Measurements from ENCODE around the gene TNS3.

Gene TNS3

GRCh38 chr7:47520406-47520805 is 61.5 kb downstream of the TNS3 start:
- Histone ChIP-seq H3K9me3 (ENCODE audit: control insufficient read depth, low read depth, low read length) (no peaks in the 10 kb centered on the region), H3K4me3 (ENCODE audit: low read length) (no peak overlapping the region), H3K9ac (ENCODE audit: low read length) (no peak overlapping the region), H3K36me3 (ENCODE audit: control insufficient read depth, low read depth, low read length) (no peaks in the 10 kb centered on the region), H3K27ac (ENCODE audit: low read length) (no peak overlapping the region), H3K27me3 (ENCODE audit: control insufficient read depth, insufficient read depth, low read length) (no peaks in the 10 kb centered on the region), H3K4me1 (ENCODE audit: control insufficient read depth, low read depth, low read length) (peaks cover 15% of the 10 kb centered on the region)

- Histone ChIP-seq H3K27me3 (ENCODE audit: control insufficient read depth, insufficient read depth, low read length) (no peaks in the 10 kb centered on the region), H3K4me1 (ENCODE audit: control insufficient read depth, low read depth, low read length) (peaks cover 19% of the 10 kb centered on the region), H3K36me3 (ENCODE audit: control insufficient read depth, low read depth, low read length) (no peaks in the 10 kb centered on the region), H3K9me3 (ENCODE audit: control insufficient read depth, low read depth, low read length) (no peaks in the 10 kb centered on the region), H3K27ac (ENCODE audit: low read length) (no peak overlapping the region), H3K4me3 (ENCODE audit: low read length) (no peak overlapping the region), H3K9ac (ENCODE audit: low read length) (no peak overlapping the region)
These were observed 63.1 kb downstream of the TNS3 start for GRCh38 chr7:47518827-47519226.

GRCh38 chr7:47517821-47518480 is 64.0 kb downstream of the TNS3 start:
- H3K4me3 ChIP-seq (ENCODE audit: low read length), result no peak overlapping the region
- H3K9me3 ChIP-seq (ENCODE audit: control insufficient read depth, low read depth, low read length), result no peaks in the 10 kb centered on the region
- no peaks in the 10 kb centered on the region for H3K36me3 ChIP-seq (ENCODE audit: control insufficient read depth, low read depth, low read length)
- no peak overlapping the region for H3K9ac ChIP-seq (ENCODE audit: low read length)
- peaks cover 20% of the 10 kb centered on the region for H3K4me1 ChIP-seq (ENCODE audit: control insufficient read depth, low read depth, low read length)
- H3K27me3 ChIP-seq (ENCODE audit: control insufficient read depth, insufficient read depth, low read length), result no peaks in the 10 kb centered on the region
- H3K27ac ChIP-seq (ENCODE audit: low read length), result no peak overlapping the region

GRCh38 chr7:47516985-47517600 is 64.8 kb downstream of the TNS3 start:
- no peaks in the 10 kb centered on the region for H3K36me3 ChIP-seq (ENCODE audit: control insufficient read depth, low read depth, low read length)
- no peaks in the 10 kb centered on the region for H3K27me3 ChIP-seq (ENCODE audit: control insufficient read depth, insufficient read depth, low read length)
- no peak overlapping the region for H3K4me3 ChIP-seq (ENCODE audit: low read length)
- no peak overlapping the region for H3K9ac ChIP-seq (ENCODE audit: low read length)
- no peak overlapping the region for H3K27ac ChIP-seq (ENCODE audit: low read length)
- H3K4me1 ChIP-seq (ENCODE audit: control insufficient read depth, low read depth, low read length), result peaks cover 20% of the 10 kb centered on the region
- no peaks in the 10 kb centered on the region for H3K9me3 ChIP-seq (ENCODE audit: control insufficient read depth, low read depth, low read length)

- H3K27ac ChIP-seq (ENCODE audit: low read length), result no peak overlapping the region
- no peaks in the 10 kb centered on the region for H3K36me3 ChIP-seq (ENCODE audit: control insufficient read depth, low read depth, low read length)
- no peaks in the 10 kb centered on the region for H3K27me3 ChIP-seq (ENCODE audit: control insufficient read depth, insufficient read depth, low read length)
- no peak overlapping the region for H3K9ac ChIP-seq (ENCODE audit: low read length)
- H3K9me3 ChIP-seq (ENCODE audit: control insufficient read depth, low read depth, low read length), result no peaks in the 10 kb centered on the region
- no peak overlapping the region for H3K4me3 ChIP-seq (ENCODE audit: low read length)
- H3K4me1 ChIP-seq (ENCODE audit: control insufficient read depth, low read depth, low read length), result peaks cover 18% of the 10 kb centered on the region
These were observed 65.5 kb downstream of the TNS3 start for GRCh38 chr7:47516386-47516785.

GRCh38 chr7:47515305-47515834 is 66.5 kb downstream of the TNS3 start:
- Histone ChIP-seq H3K27ac (ENCODE audit: low read length) (no peak overlapping the region), H3K9me3 (ENCODE audit: control insufficient read depth, low read depth, low read length) (no peaks in the 10 kb centered on the region)

GRCh38 chr7:47514818-47515217 is 67.1 kb downstream of the TNS3 start:
- Histone ChIP-seq H3K27me3 (ENCODE audit: control insufficient read depth, insufficient read depth, low read length) (no peaks in the 10 kb centered on the region), H3K9me3 (ENCODE audit: control insufficient read depth, low read depth, low read length) (no peaks in the 10 kb centered on the region), H3K36me3 (ENCODE audit: control insufficient read depth, low read depth, low read length) (no peaks in the 10 kb centered on the region), H3K9ac (ENCODE audit: low read length) (no peak overlapping the region), H3K4me3 (ENCODE audit: low read length) (no peak overlapping the region), H3K4me1 (ENCODE audit: control insufficient read depth, low read depth, low read length) (peaks cover 5% of the 10 kb centered on the region), H3K27ac (ENCODE audit: low read length) (no peak overlapping the region)

More at GRCh38 chr7:47515305-47515834, 66.5 kb downstream of the TNS3 start:
- Histone ChIP-seq H3K4me3 (ENCODE audit: low read length) (no peak overlapping the region), H3K9ac (ENCODE audit: low read length) (no peak overlapping the region), H3K4me1 (ENCODE audit: control insufficient read depth, low read depth, low read length) (peaks cover 8% of the 10 kb centered on the region), H3K36me3 (ENCODE audit: control insufficient read depth, low read depth, low read length) (no peaks in the 10 kb centered on the region), H3K27me3 (ENCODE audit: control insufficient read depth, insufficient read depth, low read length) (no peaks in the 10 kb centered on the region)

- peaks cover 5% of the 10 kb centered on the region for H3K4me1 ChIP-seq (ENCODE audit: control insufficient read depth, low read depth, low read length)
- no peak overlapping the region for H3K27ac ChIP-seq (ENCODE audit: low read length)
These were observed 67.5 kb downstream of the TNS3 start for GRCh38 chr7:47514367-47514766.

GRCh38 chr7:47513741-47514241 is 68.1 kb downstream of the TNS3 start:
- no peaks in the 10 kb centered on the region for H3K27me3 ChIP-seq (ENCODE audit: control insufficient read depth, insufficient read depth, low read length)
- H3K36me3 ChIP-seq (ENCODE audit: control insufficient read depth, low read depth, low read length), result no peaks in the 10 kb centered on the region
- H3K9ac ChIP-seq (ENCODE audit: low read length), result no peak overlapping the region
- no peak overlapping the region for H3K27ac ChIP-seq (ENCODE audit: low read length)
- no peak overlapping the region for H3K4me3 ChIP-seq (ENCODE audit: low read length)
- peaks cover 5% of the 10 kb centered on the region for H3K4me1 ChIP-seq (ENCODE audit: control insufficient read depth, low read depth, low read length)
- H3K9me3 ChIP-seq (ENCODE audit: control insufficient read depth, low read depth, low read length), result no peaks in the 10 kb centered on the region

More at GRCh38 chr7:47514367-47514766, 67.5 kb downstream of the TNS3 start:
- Histone ChIP-seq H3K9me3 (ENCODE audit: control insufficient read depth, low read depth, low read length) (no peaks in the 10 kb centered on the region), H3K27me3 (ENCODE audit: control insufficient read depth, insufficient read depth, low read length) (no peaks in the 10 kb centered on the region), H3K36me3 (ENCODE audit: control insufficient read depth, low read depth, low read length) (no peaks in the 10 kb centered on the region), H3K9ac (ENCODE audit: low read length) (no peak overlapping the region), H3K4me3 (ENCODE audit: low read length) (no peak overlapping the region)

- H3K27me3 ChIP-seq (ENCODE audit: control insufficient read depth, insufficient read depth, low read length), result no peaks in the 10 kb centered on the region
- H3K36me3 ChIP-seq (ENCODE audit: control insufficient read depth, low read depth, low read length), result no peaks in the 10 kb centered on the region
- H3K9ac ChIP-seq (ENCODE audit: low read length), result no peak overlapping the region
- H3K4me3 ChIP-seq (ENCODE audit: low read length), result no peak overlapping the region
- H3K27ac ChIP-seq (ENCODE audit: low read length), result no peak overlapping the region
- no peaks in the 10 kb centered on the region for H3K9me3 ChIP-seq (ENCODE audit: control insufficient read depth, low read depth, low read length)
- peaks cover 5% of the 10 kb centered on the region for H3K4me1 ChIP-seq (ENCODE audit: control insufficient read depth, low read depth, low read length)
These were observed 69.3 kb downstream of the TNS3 start for GRCh38 chr7:47512481-47513176.

GRCh38 chr7:47511699-47512370 is 70.1 kb downstream of the TNS3 start:
- Histone ChIP-seq H3K36me3 (ENCODE audit: control insufficient read depth, low read depth, low read length) (no peaks in the 10 kb centered on the region), H3K4me3 (ENCODE audit: low read length) (no peak overlapping the region), H3K27ac (ENCODE audit: low read length) (no peak overlapping the region), H3K27me3 (ENCODE audit: control insufficient read depth, insufficient read depth, low read length) (no peaks in the 10 kb centered on the region), H3K9ac (ENCODE audit: low read length) (no peak overlapping the region), H3K9me3 (ENCODE audit: control insufficient read depth, low read depth, low read length) (no peaks in the 10 kb centered on the region), H3K4me1 (ENCODE audit: control insufficient read depth, low read depth, low read length) (peaks cover 5% of the 10 kb centered on the region)
